Glomerular endothelial cell (primary cell): ENCODE data around the gene ST6GALNAC2. TPM values are rescaled to one million over a fixed set of nuclear protein-coding genes. Genes with fewer than 3 reads are reported as not detected.

Experiments used
- DNase-seq: peaks from one replicate; pipeline ENCODE4 v3.0.0-alpha.2; 2011; ENCODE audit warnings: low read depth, low spot score; ENCODE audit errors: extremely low read depth
- total RNA-seq: library from RNA; depleted of rRNA; stranded (reverse); fragments of >200 nt; gene quantifications from 2 replicates; pipeline ENCODE4 v1.2.3, GENCODE V29; 2015

ST6GALNAC2 gene
- total RNA-seq, 1 donor from 2014 or later = 1.8 TPM

DNA sequence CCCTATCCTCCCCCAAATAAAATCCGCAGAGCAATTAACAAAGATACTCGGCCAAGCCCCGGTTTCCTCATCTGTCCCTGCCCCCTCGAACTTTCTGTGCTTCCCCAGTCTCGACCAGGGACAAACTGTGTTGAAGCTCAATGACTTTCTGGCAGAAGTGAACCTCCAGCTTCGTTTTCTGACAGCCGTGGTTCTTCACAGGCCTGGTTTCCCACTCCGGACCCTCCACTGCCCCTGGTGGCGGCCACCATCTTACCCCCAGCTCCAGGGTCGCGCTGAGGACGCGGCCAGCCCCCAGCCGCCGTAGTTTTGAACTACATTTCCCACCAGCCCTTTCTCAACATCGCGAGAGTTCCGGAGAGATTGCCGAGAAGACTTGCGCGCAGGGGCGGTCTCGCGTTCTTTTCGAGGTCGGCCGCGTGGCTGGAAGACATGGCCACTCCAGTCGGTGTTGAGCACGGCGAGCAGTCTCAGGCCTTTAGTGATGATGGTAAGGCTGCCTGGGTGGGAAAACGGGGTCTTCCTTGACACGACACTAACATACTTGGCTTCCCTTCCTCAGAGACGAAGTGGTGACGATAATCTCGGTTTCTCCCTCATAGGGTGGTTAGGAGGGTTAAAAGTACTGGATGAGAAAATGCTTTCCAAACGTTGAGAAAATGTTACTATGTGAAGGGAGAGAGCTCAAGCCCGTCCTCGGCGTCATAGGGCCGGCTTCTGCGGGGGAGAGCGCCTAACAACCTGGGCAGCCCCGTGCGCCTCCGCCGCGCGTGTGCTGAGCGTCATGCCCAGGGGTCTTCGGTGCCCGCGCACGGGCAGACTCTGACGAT, 28.1 kb downstream of the ST6GALNAC2 start:
- DNase-seq = peak; percentile 90

DNA sequence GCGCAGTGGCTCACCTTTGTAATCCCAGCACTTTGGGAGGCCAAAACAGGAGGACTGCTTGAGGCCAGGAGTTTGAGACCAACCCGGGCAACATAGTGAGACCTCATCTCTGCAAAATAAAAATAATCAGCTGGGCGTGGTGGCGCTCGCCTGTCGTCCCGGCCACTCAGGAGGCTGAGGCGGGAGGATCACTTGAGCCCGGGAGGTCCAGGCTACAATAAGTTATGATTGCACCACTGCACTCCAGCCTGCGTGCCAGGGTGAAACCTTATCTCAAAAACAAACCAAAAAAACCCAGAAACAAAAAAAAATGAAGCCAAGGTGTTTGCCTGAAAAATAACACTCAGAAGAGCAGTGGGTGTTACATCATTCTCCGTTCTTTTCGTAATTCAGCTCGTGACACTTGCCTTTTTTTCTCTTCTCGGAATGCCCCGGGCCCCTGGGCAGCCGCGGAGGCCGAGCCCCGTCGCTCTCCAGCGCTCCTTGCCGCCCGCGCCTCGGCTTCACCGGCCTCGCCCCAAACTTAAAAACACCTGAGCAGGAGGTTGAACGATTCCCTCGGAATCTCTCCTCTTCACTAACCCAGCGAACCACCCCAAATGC, 28.8 kb downstream of the ST6GALNAC2 start:
- no peak for DNase-seq

DNA sequence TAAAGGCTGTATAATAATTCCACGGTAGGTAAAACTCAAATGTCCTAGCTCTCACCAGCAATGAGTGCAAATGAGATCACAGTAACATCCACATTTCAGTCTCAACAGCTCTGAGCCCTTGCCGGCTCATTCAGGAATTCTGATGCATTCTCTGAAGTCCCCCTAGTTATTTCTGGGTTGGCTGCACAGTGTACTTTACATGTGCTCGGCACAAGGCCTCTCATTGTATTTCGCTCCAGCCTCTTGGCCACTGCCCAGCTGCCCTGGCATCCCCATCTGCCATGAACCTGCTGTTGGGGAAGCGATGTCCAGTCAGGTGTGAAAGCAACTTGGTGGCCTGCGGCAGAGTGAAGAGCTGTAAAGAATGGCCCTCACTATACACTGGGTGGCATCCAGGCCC, 31.5 kb downstream of the ST6GALNAC2 start:
- DNase-seq = no peak

DNA sequence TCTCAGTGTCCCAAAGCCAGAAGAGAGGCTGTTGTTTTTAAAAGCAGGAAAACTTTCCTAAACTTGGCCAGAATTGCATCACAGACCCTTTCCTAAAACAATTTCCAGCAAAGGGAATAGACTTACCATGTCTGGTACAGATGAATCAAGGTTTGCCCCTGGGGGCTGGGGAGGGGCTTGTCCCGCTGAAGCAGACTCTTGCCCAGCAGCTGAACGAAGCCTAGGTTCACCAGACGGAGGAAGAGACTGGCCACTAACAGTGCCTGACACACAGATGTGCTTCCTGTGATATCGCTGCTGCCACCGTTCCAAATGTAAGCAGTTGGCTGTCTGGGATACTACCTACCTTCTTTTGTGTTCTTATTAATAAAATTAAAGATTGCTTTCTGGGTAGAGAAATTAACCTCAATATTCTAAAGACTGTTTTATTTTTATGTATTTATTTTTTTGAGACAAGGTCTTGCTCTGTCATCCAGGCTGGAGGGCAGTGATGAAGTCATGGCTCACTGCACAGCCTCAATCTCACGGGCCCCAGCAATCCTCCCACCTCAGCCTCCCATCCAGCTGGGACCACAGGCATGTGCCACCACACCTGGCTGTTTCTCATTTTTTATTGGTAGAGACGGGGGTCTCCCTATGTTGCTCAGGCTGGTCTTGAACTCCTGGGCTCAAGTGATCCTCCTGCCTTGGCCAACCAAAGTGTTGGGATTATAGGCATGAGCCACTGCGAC, 32.3 kb downstream of the ST6GALNAC2 start:
- no peak for DNase-seq

DNA sequence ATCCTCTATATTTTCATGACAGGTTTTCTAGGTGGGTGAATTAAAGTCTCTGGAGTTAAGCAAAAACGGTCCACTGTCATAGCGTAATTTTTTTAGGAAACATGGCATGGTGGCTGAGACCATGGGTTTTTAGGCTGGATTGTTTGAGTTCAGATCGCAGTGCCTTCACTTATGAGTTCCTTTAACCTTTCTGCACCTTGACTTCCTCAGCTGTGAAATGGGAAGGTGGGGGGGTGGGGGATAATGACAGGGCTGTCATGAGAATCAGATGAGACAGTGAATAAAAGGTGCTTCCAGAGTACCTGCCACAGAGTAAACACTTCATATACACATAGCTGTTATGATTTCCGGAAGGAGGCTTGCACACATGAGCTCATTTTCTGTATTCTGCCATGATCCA, 34.0 kb downstream of the ST6GALNAC2 start:
- DNase-seq = no peak

DNA sequence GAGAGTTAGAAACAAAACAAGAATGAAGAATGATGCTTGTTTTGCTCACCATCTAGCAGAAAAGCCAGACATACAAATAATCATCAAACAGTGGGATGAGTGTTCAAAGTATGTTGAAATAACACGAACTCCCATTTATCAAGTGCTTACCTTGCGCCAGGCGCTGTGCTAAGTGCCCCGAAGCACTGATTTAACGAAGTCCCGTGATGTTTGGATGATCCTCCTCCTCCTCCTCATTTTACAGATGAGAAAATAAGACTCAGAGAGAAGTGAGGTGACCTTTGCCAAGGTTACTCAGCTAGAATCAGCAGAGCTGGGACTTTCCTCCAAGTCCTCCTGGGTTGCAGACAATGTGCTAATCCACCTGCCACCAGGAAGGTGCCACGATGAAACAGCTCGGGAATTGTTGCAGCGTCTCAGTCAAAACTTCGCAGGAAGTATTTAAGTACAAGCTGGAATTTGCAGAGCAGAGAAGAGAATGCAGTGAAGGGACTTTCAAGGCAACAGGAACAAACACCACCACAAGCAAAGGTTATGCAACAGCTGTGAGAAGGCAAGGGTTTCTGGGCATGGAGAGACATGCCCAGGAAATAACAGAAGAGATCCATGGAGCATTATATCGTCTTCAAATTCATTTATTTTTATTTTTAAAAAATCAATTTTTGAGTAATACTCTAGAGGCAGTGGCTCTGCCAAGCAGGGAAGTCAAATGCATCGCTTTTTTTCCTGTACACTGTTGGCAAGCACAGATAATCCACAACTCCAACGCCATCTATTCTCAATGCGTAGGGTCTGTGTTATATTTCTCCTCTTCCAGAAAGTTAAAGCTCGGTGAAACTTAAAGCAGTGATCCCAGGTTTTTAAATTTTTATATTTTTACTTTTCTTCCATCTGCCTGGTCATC, 34.7 kb downstream of the ST6GALNAC2 start:
- DNase-seq = no peak

DNA sequence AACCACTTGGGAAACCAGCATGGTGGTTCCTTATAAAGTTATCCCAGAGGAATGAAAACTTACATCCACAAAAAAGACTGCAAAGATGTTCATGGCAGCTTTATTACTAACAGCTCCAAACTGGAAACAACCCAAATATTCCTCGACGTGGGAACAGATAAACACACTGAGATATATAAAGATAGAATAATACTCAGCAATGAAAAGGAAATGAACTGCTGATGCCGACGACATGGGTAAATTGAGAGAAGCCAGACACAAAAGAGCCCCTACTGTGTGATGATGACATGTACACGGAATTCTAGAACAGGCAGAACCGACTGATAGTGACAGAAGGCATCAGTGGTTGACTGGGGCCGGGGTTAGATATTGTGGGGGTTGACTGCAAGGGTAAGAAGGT, 36.1 kb downstream of the ST6GALNAC2 start:
- no peak for DNase-seq

DNA sequence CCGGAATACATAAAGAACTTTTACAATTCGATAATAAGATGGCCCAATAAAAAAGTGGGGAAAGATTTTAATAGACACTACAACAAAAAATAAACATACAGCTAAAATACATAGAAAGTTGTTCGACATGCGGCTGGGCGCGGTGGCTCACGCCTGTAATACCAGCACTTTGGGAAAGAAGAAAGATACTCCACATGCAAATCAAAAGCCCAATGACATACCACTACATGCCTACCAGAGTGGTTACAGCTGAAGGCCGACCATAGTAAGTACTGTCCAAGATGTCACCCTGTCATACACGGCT, 36.5 kb downstream of the ST6GALNAC2 start:
- no peak for DNase-seq

DNA sequence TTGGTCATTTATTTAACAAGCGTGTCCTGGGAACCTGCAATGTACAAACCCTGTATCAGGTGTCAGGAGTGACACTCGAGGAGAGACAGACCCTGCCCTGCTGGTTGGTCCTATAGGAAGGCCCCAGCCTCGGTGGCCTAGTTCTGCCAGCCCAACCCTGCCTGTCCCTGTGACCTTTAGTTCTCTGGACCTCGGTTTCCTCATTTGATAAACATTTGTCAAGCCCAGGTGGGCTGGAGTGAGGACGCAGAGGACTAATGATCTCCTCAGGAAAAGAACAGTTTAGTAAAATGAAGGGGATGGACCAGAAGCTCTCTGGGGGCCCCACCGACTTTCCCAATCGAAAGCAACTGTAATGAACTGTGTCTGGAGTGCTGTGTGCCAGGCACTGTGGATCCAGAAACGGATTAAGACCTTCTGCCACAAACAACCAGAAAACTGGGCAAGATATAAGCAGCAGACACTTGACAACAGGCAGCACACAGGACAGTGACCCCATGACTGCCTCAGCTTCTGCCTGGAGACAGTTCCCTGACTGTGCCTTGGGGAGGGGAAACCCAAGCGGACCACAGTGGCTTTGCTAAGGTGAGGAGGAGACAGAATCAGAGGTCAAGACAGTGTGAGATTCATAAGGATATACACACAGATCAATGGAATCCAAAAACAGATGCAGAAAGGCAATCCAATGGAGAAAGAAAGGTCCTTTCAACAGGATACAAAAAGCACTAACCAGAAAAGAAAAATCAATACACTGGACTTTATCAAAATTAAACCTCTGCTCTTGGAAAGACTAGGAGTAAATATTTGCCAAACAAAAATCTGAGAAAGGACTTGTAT, 37.1 kb downstream of the ST6GALNAC2 start:
- DNase-seq = no peak

DNA sequence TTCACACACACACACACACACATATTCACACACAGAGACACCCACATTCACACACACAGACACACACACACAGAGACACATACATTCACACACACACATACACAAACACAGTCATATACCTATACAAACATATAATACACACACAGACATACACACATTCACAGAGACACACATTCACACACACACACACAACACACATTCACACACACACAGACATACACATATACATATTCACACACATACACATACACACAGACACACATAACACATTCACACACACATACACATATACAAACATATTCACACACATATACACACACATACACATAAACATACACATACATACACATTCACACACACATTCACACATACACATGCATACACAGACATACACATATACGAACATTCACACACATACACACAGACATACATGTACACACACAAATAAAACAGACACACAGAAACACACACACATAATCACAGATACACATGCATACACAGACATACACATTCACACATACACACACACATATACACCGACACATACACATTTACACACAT, 37.9 kb downstream of the ST6GALNAC2 start:
- no peak for DNase-seq

DNA sequence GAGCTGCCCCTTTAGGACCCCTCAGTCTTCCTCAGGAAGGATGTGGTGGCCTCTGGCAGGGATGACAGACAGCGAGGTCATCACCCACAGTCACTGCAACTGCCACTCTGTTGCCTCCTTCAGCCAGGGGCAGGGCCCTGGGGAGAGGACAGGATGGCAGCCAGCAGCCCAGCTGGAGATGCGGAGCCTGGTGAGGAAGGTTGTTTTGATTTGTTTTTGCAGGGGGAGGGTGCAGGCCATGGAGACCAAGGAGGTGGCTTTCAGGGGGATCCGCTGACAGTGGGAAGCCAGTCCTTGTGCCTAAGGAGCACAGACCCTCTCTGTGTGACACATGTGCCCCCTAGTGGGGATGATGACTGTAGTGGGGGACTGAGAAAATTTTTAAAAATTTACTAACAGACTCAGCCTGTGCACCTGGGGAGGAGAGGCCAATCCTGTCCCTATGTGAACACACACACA, 38.4 kb downstream of the ST6GALNAC2 start:
- DNase-seq = no peak

DNA sequence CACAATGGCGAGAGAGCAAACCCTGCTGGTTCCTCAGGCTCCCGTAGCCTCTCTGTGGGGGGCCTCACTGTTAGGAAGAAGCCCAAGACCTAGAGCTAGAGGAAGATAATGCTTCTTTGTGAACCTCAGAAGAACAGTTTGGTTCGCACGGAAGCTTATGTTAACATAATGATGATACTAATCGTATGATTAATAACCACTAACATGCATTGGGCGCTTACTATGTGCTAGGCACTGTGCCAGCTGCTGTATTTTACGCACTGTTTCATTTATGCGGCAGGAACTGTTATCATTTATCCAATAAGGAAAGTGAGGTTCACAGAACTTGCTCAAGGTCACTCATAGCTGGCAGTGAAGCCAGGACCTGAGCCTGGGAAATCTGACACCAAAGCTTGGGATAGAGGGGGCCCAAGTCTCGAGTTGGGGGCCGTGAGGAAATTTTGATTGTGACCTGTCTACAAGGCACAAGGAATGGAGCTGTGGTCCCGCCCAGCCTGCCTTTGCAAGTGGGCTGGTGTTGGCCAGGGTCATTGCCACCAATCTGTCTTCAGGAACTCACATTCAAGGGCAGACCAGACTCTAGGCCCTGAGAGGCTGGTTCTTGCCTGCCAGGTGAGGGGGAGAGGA, 39.0 kb downstream of the ST6GALNAC2 start:
- DNase-seq = no peak

DNA sequence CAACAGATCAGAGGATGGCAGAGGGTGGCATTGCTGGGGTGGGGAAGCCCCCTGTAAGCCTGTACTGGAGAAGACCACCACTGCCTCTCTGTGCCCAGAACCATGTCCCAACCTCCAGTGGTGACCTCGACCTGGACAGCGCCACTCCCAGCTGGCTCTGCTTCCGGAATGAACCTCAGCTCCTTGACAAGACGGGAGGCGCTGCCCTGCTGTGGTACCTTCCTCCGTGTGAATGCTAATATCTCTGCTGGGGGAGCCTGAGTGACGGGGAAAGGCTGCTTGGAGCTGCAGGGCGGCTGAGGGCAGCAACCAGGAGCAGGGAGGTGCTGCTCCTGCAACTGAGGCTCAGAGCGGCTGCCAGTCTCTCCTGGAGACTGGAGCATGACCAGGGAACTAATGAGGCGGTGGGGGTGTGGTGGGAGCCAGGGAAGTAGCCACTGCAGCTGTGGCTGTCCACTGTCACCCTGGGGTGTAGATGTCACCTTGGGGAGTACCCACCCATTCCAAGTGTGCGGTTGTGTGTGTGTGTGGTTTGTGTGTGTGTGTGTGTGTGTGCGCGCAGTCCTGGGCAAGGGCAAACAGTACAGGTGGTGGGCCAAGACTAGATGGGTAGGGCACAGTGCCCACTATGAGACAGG, 39.6 kb downstream of the ST6GALNAC2 start:
- no peak for DNase-seq

DNA sequence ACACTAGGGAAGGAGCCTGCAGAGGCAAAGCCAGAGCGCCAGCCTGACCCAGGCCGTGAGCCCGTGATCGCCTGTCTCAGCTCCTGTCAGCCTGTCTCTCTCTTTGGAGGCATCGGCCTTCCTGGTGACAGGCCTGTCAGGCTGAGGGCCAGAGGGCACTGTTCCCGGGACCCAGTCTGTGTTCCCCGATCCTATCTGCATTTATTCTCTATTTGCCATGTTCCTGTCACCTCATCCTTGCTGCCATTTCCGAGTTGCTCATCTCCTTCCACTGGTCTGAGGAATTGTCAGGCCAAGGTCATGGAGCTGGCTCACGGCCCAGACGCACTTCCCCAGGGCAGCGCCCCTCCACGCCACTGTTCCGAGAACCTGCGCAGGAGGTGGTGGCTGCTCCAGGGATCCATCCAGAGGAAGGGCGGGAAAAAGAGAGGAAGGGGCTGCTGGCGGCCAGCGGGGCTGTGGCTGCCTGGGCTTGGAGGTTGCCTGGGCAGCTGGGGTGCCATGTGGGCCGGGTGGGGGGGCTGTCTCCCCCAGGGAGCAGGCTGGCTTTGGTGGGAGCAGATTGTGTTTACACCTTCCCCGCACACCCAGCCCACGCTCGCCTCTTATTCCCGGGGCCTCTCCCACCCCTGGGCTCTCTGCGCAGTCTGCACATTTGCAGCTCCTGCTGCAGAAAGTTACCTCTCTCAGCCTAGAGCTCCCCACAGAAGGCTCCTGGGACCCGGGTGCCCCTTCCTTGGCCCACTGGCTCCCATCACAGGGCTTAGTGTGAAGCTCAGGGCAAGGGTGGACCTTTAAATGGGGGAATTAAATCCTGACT, 40.9 kb downstream of the ST6GALNAC2 start:
- no peak for DNase-seq

DNA sequence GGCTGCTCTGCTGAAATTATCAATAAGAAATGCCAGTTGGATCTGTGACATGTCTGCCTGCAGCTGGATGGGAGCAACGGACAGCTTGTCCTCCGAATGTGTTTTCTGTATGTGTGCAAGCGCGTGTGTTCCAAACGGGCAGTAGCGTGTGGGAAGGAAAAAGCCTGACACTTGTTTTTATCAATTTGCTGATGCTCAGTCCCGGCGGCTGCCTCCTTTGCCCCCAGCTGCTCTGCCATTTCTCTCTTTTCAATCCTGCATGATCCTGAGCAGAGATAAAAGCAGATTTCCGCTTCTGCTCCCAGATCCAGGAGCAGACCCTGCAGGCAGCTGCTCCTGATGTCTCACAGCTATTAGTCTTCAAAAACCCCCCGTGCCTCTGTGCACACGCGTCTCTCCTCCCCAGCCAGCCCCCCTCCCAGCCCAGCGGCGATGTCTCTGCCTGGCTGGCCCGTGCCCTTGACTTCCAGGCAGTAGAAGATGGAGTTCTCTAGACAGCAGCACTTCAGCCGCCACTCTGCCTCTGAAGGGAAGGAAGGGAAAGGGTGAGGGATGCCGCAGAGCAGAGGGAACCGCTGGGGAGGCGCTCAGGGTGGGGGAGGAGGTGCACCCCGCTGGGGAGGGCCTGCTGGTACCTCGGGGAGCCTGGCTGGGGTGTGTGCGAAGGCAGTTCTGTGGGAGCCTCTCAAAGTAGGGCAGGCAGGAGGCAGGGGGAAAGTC, 41.7 kb downstream of the ST6GALNAC2 start:
- no peak for DNase-seq

DNA sequence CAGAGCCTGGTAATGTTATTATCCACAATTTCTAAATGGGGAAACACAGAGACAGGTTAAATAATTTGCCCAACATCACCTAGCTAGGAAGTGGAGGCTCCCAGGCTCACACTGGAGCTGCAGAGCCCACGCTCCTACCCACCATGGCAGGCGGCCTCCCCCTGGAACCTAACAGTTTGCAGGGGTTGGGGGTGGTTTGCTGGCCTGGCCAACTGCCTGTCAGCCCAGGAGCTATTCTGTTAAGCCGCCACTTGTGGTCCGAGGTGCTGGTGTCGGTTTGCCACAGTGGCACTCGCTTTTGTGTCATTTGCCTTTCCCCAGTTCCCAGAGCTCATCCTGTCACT, 42.2 kb downstream of the ST6GALNAC2 start:
- no peak for DNase-seq

DNA sequence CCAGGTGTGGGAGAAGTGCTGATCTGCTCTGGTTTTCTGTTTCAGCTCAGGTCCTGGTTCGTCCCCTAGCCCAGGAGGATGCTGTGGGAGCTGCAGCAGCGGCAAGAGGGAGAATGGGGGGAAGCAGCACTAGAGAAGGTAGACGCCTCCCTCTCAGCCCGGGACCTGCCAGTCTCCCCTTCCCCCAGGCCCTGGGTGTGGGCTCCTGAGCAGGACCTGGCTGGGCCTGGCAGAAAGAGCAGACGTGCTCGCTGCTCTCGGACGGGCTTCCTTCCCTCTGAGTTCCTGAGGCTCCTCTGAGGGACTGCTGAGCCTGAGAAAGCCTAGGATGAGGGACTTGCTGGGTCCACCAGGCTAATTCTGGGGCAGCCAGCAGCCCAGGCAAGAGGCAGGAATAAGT, 42.7 kb downstream of the ST6GALNAC2 start:
- DNase-seq = no peak
